Hepatocyte (in vitro differentiated cells): Measurements from ENCODE around the gene KRT75.

ENCODE experiments used
- EZH2 ChIP-seq: fragments of 200-600 bp; sonication (generic); IDR thresholded peaks from 2 replicates; pipeline ENCODE4 v1.6.1; 2016; ENCODE audit warnings: antibody characterized with exemption, mild to moderate bottlenecking, borderline replicate concordance
- EZH2phosphoT487 ChIP-seq: fragments of 200-600 bp; sonication (generic); IDR thresholded peaks from one replicate; pipeline ENCODE4 v1.6.1; 2018; ENCODE audit warnings: antibody characterized with exemption, mild to moderate bottlenecking, low read depth, moderate library complexity; ENCODE audit not compliant: unreplicated experiment, severe bottlenecking
- TF ChIP-seq, protein P1 (sequence below): fragments of 200-600 bp; sonication (generic); IDR thresholded peaks from 2 replicates; pipeline ENCODE4 v1.5.1; 2016; ENCODE audit warnings: antibody characterized with exemption, mild to moderate bottlenecking; ENCODE audit not compliant: poor library complexity

DNA sequence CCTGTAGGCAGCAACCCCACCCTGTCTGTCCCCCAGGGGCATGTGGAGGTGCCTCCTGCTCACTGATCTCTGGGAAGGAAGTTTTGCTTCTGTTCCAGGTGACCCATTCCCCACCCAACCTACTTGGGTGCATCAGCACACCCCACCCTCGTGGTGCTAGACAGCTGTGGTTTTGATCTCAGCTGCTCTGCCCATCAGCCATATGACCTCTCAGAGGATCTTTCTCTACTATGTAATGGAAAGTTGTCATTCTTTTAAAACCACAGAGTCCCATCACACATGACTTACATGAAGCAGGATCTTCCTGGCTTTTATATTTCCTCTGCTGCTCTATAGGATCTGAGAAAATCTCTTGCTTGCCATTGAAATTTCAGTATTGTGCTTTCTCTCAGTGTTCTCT lies 14.5 kb downstream of the KRT75 start:
- TF ChIP-seq, protein P1, sequence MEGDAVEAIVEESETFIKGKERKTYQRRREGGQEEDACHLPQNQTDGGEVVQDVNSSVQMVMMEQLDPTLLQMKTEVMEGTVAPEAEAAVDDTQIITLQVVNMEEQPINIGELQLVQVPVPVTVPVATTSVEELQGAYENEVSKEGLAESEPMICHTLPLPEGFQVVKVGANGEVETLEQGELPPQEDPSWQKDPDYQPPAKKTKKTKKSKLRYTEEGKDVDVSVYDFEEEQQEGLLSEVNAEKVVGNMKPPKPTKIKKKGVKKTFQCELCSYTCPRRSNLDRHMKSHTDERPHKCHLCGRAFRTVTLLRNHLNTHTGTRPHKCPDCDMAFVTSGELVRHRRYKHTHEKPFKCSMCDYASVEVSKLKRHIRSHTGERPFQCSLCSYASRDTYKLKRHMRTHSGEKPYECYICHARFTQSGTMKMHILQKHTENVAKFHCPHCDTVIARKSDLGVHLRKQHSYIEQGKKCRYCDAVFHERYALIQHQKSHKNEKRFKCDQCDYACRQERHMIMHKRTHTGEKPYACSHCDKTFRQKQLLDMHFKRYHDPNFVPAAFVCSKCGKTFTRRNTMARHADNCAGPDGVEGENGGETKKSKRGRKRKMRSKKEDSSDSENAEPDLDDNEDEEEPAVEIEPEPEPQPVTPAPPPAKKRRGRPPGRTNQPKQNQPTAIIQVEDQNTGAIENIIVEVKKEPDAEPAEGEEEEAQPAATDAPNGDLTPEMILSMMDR, result no peak
- TF ChIP-seq EZH2, result no peak
- TF ChIP-seq EZH2phosphoT487, result no peak
